Frontal cortex (tissue), 4 donors: ENCODE data around the gene TMC2. TPM values are rescaled to one million over a fixed set of nuclear protein-coding genes. Genes with fewer than 3 reads are reported as not detected.
"Not testable (repeated sequence)": the region's sequence is repeated elsewhere in the genome, so short reads cannot be mapped to it uniquely, and the experiment has no call there.

Experiments used
- DNase-seq, 2 donors: peaks; one replicate each; pipeline ENCODE4 v3.0.0; 2012; ENCODE audit warnings: low spot score in 2 of 2
- FAIRE-seq: peaks from 2 replicates; lab custom pipeline; 2012; peaks lifted over from hg19 to GRCh38; lab: Jason Lieb, UNC
- total RNA-seq: library from RNA; depleted of rRNA; stranded (reverse); fragments of >200 nt; gene quantifications from one replicate; pipeline ENCODE4 v1.2.3, GENCODE V29; 2014
- donor health status: control.
- donor health status: control.
- donor health status: control.

Gene TMC2
- total RNA-seq, 1 donor from 2014 or later = 4.5 TPM

DNA sequence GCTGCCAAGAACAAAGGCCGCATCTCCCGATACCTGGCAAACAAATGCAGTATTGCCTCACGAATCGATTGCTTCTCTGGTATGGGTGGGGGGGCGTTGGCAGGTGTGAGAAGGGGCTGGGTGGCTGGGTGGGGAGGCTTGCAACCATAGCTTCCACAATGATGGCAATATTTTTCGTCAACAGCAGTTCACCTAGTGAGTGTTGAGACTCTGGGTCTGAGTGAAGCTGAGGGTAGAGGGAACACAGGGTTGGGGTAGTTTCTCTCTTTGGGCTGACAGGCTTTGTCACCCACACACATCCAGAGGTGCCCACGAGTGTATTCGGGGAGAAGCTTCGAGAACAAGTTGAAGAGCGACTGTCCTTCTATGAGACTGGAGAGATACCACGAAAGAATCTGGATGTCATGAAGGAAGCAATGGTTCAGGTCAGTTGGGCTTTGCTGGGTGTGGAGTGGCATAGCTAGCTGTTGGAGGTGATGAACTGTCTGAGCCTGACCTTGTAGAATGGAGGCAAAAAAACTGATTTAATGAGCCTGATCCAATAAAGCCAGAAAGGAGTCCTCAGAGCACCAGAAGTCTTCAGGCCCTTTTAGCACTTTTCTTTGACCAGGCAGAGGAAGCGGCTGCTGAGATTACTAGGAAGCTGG, 120.2 kb downstream of the TMC2 start:
- no peak for FAIRE-seq
- DNase-seq = no peak

DNA sequence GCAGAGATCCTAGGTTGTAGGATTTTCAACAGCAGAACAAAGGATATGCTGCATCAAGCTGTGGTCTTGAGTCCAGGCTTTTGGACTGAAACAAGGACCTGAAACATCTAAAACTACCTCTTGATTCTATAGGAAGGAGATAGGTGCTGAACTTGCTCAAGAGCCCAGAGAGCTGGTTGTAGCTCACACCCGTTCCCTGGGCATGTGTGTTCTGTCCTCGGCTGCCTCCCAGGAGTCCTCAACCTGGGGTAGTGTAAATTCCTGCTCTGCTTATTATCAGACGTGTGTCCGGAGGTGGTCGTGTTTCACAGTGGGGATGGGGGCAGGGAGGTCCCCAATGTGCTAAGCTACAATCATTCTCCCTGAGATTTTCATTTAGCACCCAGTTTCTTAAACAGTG, 120.9 kb downstream of the TMC2 start:
- no peak for DNase-seq
- FAIRE-seq = no peak

DNA sequence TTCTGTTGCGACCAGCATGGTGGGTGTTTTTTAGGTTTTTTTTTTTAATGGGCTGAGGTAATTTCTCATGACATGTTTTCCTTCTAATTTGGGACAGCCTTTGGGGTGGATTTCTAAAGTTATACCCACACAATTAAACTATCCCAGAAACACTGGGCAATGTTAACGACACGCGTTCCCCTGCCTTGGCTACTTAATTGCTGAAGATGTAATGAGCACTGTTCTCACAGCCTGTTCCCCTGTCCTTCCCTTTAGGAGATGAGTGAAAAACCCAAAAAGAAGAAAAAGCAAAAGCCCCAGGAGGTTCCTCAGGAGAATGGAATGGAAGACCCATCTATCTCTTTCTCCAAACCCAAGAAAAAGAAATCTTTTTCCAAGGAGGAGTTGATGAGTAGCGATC, 121.3 kb downstream of the TMC2 start:
- DNase-seq (no peak), FAIRE-seq (no peak)

DNA sequence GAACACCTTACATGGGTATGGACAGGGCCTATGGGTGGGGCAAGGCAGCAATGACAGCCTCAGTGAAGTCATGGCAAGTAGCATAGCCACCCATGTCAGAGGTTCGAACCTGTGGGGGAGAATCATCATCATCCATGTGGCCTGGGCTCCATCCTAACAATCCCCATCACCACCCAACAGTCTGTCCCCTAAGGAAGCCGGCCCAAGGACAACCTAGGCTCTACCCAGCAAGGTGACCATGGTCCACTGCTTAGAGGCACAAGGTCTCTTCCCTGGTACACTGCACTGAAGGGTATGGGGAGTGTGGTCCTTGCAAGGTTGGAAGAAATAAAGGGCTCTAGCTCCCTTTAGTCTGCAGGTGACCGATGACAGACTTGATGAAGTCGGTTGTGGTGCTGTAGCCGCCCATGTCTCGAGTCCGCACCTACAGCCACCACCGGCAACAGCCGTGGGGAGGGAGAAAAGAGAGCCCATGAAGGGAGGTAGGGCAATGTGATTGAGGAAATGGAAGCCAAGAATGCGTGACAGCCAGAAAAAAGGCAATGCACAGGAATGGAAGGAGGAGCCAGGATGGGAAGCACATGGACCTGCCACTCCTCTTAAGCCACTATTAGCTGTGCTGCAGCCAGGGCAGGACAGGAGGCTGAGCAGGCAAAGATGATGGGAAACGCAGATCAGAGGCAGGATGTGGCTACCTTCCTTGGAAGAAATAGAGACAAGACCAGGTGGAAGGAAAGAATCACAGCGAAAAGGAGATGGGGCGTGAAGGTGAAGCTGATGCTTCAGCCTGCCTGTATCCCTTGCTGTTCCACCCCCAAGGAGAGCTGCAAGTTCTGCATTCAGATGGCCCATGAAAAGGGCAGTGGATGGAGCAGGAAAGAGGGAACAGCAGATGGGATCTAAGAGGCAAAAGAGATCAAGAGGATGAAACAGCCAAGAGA, 122.3 kb downstream of the TMC2 start:
- DNase-seq = no peak
- no peak for FAIRE-seq

DNA sequence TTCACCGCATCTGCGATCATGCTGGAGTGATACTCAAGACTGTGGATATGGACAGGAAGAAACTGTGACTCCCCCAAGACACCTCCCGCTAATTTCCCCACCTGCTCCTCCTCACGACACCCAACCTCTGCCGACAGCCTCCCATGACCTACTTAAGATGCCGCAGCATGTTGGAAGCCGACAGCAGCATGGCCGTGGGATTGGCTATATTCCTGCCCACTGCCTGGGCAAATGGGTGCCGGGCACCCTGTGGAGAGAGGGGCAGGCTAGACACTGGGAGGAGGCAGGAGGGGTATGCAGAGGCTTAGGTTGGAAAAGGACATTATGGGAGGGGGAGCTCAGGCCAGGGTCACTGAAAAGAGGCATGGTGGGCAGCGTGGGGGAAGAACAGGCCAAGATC, 123.2 kb downstream of the TMC2 start:
- no peak for FAIRE-seq

DNA sequence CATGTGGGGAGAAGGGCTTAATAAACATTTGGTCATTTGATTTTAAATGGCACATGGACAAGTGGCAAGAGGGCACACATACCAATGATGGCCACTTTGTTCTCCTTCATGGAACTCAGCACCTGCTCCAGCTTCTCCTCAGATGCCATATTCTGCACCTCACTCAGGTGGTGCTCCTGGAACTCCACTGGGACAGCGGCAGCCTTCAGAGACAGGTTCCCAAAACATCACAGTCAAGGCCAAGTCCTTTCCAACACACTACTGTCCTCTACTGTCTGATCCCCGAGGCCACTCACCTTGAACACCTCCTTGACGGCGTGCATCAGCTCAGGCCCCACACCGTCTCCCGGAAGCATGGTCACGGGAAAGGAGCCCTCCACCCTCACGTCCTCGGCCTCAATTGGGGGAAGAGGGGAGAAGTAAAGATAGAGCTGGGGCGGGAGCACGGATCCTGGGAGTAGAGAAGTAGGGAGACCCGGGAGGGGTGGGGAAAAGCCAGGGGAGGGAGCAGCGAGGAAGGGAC, 127.1 kb downstream of the TMC2 start:
- no peak for DNase-seq
- no peak for FAIRE-seq

More for the DNA sequence above, 123.2 kb downstream of the TMC2 start:
- no peak for DNase-seq

DNA sequence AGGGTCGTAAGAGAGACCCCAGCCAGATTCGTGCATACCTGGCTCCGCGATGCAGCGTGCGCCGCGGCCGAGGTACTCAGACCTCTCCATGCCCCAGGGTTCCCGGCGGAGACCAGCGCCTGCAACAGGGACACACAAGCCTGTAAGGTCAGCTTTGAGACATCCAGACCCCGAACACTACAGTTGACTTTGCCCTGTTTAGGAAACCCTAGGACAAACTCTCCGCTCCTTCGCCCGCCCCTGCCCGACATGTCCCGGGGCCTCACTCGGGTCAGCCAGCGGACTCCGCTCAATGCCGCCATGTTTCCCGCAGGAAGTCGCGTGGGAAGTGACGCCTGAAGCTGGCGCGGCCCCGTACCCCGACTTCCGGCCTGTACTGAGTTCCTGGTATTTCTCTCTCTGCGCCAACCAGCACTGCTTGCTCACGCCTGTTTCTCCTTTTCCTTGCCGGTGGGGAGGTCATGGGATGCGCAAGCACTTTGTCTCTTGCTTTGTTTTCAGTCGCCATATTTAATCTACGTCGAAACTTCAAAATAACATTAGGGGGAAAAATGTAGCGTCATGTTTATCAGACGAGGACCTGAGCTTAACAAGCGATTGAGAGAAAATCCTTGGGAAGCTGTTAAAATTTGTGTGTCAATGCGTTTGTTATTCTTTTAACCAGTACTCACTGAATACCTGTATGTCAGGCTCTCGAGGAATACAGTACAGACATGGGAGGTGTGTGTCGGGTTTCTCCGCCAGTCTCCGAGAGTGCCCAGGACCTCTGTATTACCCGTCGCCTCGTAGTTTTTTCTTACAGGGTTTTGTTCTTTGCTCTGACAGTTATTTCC, 127.7 kb downstream of the TMC2 start, which contains the start of gene IDH3B:
TSS of gene IDH3B (minus strand) at position 330 of the 833 bp plus-strand sequence. CDS start at position 302, 28 bp downstream.
- peak; percentile 79 to 92 for DNase-seq
- FAIRE-seq = no peak

DNA sequence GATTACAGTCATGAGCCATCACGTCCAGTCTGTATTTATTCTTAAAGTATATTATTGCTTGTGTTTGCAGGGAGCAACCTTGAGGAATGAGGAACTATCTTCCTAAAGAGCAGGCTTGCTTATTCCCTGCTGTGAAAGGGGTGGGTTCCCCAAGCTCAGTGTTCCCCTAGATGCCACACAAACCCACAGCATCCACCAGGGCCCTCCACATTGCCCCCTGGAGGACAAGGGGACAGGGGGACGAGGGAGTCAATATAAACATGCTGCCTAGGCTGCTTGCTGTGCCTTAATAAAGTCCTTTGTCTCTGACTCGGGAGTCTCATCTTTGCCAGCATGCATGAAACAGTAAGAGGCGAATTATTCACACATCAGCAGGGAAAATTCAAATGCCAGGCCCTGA, 135.6 kb downstream of the TMC2 start:
- FAIRE-seq = no peak
- DNase-seq = no peak

DNA sequence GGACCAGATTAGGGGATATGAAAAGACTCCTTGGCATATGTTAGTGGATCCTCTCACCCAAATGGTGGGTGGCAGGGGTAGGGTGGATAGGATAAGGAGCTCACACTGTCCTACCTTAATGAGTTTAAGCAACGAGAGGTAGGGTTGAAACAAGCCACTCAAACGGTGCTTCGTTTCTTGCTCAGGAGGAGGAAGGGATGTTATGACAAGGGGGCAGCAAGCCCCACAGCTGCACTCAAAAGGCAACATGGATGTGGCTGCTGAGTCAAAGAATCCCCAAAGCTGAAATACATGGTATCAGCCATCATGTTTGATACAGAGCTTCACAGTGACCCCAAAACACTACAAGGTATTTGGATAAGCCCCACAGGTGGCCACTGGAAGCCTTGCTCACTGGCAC, 136.1 kb downstream of the TMC2 start:
- DNase-seq = no peak
- FAIRE-seq = no peak

DNA sequence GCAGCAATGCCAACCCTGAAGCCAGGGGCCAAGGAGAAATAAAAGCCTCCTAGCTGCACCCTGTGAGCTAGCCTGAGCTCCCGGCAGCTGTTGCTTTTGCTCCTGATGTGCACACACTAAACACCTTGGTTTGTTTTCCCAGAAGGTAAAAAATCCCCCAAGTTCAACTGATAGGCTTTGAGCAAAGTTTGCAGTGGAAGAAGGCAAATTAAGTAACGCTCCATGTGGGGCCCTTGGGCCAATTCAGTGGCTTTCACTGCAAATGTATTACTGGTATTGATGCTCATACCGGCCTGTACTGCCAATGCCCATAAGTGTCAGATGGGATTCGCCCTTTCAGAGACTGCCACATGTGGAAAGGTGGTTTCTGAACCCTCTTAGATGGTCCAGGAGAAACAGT, 137.1 kb downstream of the TMC2 start:
- FAIRE-seq (no peak), DNase-seq (no peak)

DNA sequence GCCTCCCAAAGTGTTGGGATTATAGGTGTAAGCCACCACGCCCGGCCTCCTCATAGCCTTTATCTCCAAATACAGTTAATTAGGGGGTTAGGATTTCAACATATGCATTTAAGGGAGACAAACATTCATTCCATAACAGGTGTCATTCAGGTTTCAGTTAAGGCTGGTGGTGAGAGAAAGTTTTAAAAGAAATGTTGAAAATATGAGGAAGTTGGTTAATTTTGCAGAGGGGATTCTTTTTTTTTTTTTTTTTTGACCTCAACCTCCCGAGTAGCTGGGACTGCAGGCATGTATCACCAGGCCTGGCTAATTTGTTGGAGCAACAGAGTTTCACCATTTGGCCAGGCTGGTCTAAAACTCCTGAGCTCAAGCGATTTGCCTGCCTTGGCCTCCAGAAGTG, 143.7 kb downstream of the TMC2 start:
- FAIRE-seq = no peak

DNA sequence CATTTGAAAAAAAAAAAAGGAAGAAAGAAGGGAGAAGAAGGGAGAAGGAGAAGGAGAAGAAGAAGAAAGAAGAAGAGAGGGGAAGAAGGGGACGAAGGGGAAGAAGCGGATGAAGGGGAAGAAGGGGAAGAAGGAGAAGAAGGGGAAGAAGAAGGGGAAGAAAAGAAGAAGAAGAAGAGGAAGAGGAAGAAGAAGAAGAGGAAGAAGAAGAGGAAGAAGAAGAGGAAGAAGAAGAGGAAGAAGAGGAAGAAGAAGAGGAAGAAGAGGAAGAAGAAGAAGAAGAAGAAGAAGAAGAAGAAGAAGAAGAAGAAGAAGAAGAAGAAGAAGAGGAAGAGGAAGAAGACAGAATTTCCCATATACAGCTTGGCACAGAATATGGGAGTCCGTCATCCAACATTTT, 145.7 kb downstream of the TMC2 start:
- not testable (repeated sequence) for FAIRE-seq

More for the DNA sequence above, 143.7 kb downstream of the TMC2 start:
- DNase-seq = no peak

DNA sequence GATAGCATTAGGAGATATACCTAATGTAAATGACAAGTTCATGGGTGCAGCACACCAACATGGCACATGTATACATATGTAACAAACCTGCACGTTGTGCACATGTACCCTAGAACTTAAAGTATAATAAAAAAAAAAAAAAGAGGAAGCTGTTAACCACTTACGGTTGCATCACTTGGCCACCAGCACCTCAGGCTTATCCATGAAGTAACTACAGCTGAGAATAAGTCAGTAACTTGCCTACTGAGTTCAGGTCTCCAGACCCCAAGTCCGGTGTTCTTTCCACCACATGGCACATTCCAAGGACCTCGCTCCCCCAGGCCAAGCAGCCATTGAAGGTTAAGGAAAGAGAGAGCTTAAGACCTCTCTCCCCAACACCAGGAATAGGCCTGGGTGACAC, 148.4 kb downstream of the TMC2 start:
- not testable (repeated sequence) for DNase-seq, FAIRE-seq

More for the DNA sequence above, 145.7 kb downstream of the TMC2 start:
- DNase-seq = not testable (repeated sequence)

DNA sequence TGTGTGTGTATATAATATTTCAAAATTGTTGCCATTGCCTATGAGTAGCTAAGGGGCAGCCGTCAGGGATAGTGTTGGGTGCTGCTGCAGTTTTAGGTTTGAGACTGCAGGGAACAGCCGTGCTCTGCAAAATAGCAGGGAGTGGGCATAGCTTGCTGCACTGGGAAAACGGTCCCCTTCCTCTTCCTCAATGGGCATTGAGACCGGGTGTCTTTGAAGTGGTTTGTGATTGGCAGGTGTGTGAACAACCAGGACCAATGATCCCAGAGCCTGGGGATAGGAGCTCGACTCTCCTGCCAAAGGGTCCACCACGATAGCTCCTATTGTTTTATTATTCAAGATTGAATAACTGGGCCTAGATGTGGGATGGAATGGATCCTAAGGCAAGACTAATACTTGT, 151.1 kb downstream of the TMC2 start:
- no peak for FAIRE-seq

DNA sequence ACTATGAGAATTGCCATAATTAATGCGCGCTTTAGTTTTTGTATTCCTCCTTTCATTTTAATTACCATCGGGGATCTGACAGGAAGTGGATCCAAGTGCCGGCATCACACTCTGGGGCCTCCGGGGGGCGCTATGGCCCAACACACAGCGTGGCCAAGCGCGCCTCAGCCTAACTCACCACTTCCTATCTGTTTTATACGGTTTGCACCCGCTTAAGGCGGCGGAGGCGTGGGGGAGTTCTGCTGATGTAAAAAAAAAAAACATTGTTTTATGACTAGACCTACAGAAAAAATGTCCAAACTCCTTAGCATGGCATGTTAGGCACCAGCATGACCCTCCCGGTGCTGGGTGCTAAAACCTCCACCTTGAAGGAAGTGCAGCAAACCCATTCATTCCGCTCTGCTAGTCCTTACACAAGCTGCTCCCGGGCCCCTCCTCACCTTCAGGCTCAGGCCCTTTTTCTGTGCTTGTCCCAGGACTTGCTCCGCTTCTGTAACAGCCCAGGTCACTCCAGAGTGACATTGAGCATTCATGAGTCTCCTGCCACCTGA, 151.7 kb downstream of the TMC2 start:
- no peak for FAIRE-seq

More for the DNA sequence above, 151.1 kb downstream of the TMC2 start:
- DNase-seq = no peak

DNA sequence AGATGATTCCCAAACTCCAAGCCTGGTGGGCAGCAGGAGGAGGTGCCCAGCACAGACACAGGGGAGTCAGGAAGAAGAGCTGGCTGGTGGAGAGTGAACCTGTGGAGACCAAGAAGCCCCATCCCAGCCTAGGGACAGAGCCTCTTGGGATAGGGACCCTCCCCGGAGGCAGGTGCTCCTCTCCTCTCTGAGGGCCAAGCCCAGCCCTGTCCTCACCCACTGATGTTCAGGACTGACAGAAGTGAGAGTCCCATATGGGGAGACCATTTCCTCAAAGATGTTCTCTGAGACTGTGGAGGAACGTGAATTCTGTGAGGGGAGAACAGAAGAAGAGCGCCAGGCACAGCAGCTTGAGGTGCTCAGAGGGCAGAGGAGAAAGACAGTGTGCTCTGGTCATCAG, 153.8 kb downstream of the TMC2 start:
- DNase-seq (no peak), FAIRE-seq (no peak)

More for the DNA sequence above, 151.7 kb downstream of the TMC2 start:
- DNase-seq = peak; percentile 42 to 57

DNA sequence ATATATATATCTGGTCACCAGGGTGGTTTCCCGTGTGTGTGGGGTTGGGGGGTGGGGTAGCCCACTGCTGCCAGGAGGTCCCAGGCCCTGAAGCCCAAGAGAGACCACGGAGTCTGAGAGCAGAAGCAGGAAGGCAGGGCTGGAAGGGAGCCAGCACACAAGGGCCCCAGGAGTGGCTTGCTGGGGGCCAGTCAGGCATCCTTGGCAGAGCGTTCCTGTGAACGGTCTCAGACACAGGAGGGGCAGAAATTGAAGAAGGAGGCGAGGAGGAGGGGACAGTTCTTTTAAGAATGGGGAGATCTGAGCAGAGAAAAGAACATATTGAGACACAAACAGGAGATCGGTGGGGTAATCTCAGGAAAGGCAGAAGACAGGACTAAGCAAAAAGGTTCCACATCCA, 154.3 kb downstream of the TMC2 start:
- no peak for DNase-seq
- no peak for FAIRE-seq

DNA sequence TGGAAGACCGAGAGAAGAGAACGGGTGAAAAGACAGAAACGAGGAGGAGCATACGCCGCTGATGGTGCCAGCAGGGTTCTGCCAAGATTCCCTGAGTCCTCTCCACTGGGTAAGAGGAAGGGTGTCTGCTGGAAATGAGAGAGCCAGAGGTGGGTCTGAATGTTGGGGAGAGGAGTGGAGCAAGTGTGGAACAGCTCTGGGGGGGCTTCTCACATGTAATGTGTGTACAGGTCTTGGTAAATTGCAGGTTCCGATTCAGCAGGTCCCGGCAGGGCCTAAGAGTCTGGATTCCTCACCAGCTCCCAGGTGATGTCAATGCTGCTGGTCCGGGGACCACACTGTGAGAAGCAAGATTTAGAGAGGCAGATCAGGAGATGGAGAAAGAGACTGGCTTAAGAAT, 154.8 kb downstream of the TMC2 start:
- DNase-seq (no peak), FAIRE-seq (no peak)
